NCI-H345 treated with DMSO at 0.1 percent for 48 hours (cell line): Measurements from ENCODE around the gene TAC3.
"Not testable (repeated sequence)": the region's sequence is repeated elsewhere in the genome, so short reads cannot be mapped to it uniquely, and the experiment has no call there.

Experiments used
- DNase-seq: peaks from one replicate; lab custom pipeline; 2025; ENCODE audit not compliant: unreplicated experiment; lab: John Stamatoyannopoulos, UW

Gene TAC3

GRCh38 chr12:57037264-57037663, 20.9 kb upstream of the TAC3 start:
- DNase-seq, result no peak

GRCh38 chr12:57033431-57033830, 17.1 kb upstream of the TAC3 start:
- DNase-seq, result no peak

GRCh38 chr12:57031789-57032188, 15.5 kb upstream of the TAC3 start:
- no peak for DNase-seq

GRCh38 chr12:57031138-57031725, 14.9 kb upstream of the TAC3 start:
- DNase-seq, result peak; percentile 87

- DNase-seq, result no peak
Observed at GRCh38 chr12:57029457-57029856, 13.1 kb upstream of the TAC3 start.

- DNase-seq, result no peak
Observed at GRCh38 chr12:57027805-57028153, 11.4 kb upstream of the TAC3 start.

- no peak for DNase-seq
Observed at GRCh38 chr12:57027011-57027804, 10.9 kb upstream of the TAC3 start.

- no peak for DNase-seq
Observed at GRCh38 chr12:57025196-57025595, 8.9 kb upstream of the TAC3 start.

- not testable (repeated sequence) for DNase-seq
Observed at GRCh38 chr12:57022324-57022723, 6.0 kb upstream of the TAC3 start.

- DNase-seq, result no peak
Observed at GRCh38 chr12:57019983-57020719, 3.8 kb upstream of the TAC3 start.

- DNase-seq, result no peak
Observed at GRCh38 chr12:57018906-57019305, 2.6 kb upstream of the TAC3 start.

- DNase-seq, result not testable (repeated sequence)
Observed at GRCh38 chr12:57018353-57018752, 2.0 kb upstream of the TAC3 start.

GRCh38 chr12:57012600-57013465, 3.5 kb downstream of the TAC3 start:
- no peak for DNase-seq

GRCh38 chr12:57011438-57012424, 4.6 kb downstream of the TAC3 start:
- DNase-seq, result no peak

GRCh38 chr12:57010627-57011247, 5.6 kb downstream of the TAC3 start:
- no peak for DNase-seq

GRCh38 chr12:57009949-57010626, 6.2 kb downstream of the TAC3 start:
- DNase-seq, result no peak

- peak; percentile 28 for DNase-seq
Observed at GRCh38 chr12:57008178-57008577, 8.2 kb downstream of the TAC3 start.

GRCh38 chr12:57006809-57007475, 9.4 kb downstream of the TAC3 start:
- no peak for DNase-seq
